ENCODE data around the gene CD63. TPM values are rescaled to one million over a fixed set of nuclear protein-coding genes. Genes with fewer than 3 reads are reported as not detected.

The CD63 gene
- polyA plus RNA-seq, 2 donors = 334 to 463 TPM

DNA sequence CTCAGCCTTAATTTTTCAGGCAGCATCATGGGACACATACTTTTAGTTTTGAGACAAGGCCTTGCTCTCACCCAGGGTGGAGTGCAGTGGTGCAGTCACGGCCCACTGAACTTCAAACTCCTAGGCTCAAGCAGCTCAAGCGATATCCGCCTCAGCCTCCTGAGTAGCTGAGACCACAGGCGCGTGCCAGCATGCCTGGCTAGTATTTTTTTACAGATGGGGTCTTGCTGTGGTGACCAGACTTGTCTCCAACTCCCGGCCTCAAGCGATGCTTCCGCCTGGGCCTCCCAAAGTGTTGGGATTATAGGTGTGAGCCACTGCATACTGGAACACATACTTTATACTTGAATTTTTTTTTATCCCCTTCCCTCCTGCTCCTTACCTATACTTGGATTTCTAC is 5.9 kb downstream of the CD63 start:
- H3K27ac ChIP-seq (ENCODE audit: low read depth in 2 of 2, low read length in 1 of 2) = peak overlapping the region; percentile 28 to 54
- H3K4me3 ChIP-seq (ENCODE audit: low read depth in 1 of 2, low read length in 2 of 2) = no peak overlapping the region
- peaks cover 3 to 13% of the 10 kb centered on the region in 2 donors for H3K36me3 ChIP-seq (ENCODE audit: control insufficient read depth in 2 of 2, insufficient read depth in 2 of 2, low read length in 1 of 2)
- H3K4me1 ChIP-seq (ENCODE audit: control insufficient read depth in 2 of 2, insufficient read depth in 2 of 2, low read length in 1 of 2) = peaks cover 7 to 33% of the 10 kb centered on the region in 2 donors
- WGBS, 2 donors = 56 to 64% methylated on average over 8 of the region's 8 CpGs
- H3K9me3 ChIP-seq (ENCODE audit: control insufficient read depth in 2 of 2, insufficient read depth in 1 of 2, low read depth in 1 of 2, low read length in 1 of 2) = no peaks in the 10 kb centered on the region
- H3K27me3 ChIP-seq (ENCODE audit: control insufficient read depth in 1 of 2, insufficient read depth in 2 of 2, low read length in 2 of 2) = no peaks in the 10 kb centered on the region

DNA sequence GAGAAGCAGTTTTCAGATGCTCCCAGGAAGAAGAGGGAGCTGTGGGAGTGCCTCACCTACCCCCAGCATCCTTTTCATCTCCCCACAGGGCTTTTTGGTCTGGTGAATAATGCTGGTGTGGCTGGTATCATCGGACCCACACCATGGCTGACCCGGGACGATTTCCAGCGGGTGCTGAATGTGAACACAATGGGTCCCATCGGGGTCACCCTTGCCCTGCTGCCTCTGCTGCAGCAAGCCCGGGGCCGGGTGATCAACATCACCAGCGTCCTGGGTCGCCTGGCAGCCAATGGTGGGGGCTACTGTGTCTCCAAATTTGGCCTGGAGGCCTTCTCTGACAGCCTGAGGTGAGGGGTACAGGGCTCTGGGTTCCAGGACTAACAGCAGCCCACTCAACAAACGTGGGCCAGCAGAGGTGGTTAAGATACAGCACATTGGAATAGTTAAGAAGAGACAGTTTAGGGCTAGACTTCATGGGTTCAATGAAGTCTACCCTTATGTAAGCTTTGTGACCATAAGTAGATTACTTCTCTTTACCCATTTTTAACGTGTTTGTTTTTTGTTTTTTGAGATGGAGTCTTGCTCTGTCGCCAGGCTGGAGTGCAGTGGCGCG is 7.1 kb downstream of the CD63 start:
- peak overlapping the region; percentile 43 to 82 for H3K27ac ChIP-seq (ENCODE audit: low read depth in 2 of 2, low read length in 1 of 2)
- peaks cover 7 to 33% of the 10 kb centered on the region in 2 donors for H3K4me1 ChIP-seq (ENCODE audit: control insufficient read depth in 2 of 2, insufficient read depth in 2 of 2, low read length in 1 of 2)
- no peaks in the 10 kb centered on the region for H3K27me3 ChIP-seq (ENCODE audit: control insufficient read depth in 1 of 2, insufficient read depth in 2 of 2, low read length in 2 of 2)
- peaks cover 3 to 11% of the 10 kb centered on the region in 2 donors for H3K36me3 ChIP-seq (ENCODE audit: control insufficient read depth in 2 of 2, insufficient read depth in 2 of 2, low read length in 1 of 2)
- no peaks in the 10 kb centered on the region for H3K9me3 ChIP-seq (ENCODE audit: control insufficient read depth in 2 of 2, insufficient read depth in 1 of 2, low read depth in 1 of 2, low read length in 1 of 2)
- no peak overlapping the region for H3K4me3 ChIP-seq (ENCODE audit: low read depth in 1 of 2, low read length in 2 of 2)
- 64 to 71% methylated on average over 14 of the region's 14 CpGs for WGBS, 2 donors

GRCh38 chr12:55720894-55721444 is 7.8 kb downstream of the CD63 start:
- peaks cover 3 to 10% of the 10 kb centered on the region in 2 donors for H3K36me3 ChIP-seq (ENCODE audit: control insufficient read depth in 2 of 2, insufficient read depth in 2 of 2, low read length in 1 of 2)
- H3K27me3 ChIP-seq (ENCODE audit: control insufficient read depth in 1 of 2, insufficient read depth in 2 of 2, low read length in 2 of 2) = no peaks in the 10 kb centered on the region
- 20 to 21% methylated on average over 9 of the region's 9 CpGs for WGBS, 2 donors
- H3K4me3 ChIP-seq (ENCODE audit: low read depth in 1 of 2, low read length in 2 of 2) = no peak overlapping the region
- peak overlapping the region; percentile 61 to 82 for H3K27ac ChIP-seq (ENCODE audit: low read depth in 2 of 2, low read length in 1 of 2)
- H3K9me3 ChIP-seq (ENCODE audit: control insufficient read depth in 2 of 2, insufficient read depth in 1 of 2, low read depth in 1 of 2, low read length in 1 of 2) = no peaks in the 10 kb centered on the region
- H3K4me1 ChIP-seq (ENCODE audit: control insufficient read depth in 2 of 2, insufficient read depth in 2 of 2, low read length in 1 of 2) = peaks cover 7 to 33% of the 10 kb centered on the region in 2 donors

DNA sequence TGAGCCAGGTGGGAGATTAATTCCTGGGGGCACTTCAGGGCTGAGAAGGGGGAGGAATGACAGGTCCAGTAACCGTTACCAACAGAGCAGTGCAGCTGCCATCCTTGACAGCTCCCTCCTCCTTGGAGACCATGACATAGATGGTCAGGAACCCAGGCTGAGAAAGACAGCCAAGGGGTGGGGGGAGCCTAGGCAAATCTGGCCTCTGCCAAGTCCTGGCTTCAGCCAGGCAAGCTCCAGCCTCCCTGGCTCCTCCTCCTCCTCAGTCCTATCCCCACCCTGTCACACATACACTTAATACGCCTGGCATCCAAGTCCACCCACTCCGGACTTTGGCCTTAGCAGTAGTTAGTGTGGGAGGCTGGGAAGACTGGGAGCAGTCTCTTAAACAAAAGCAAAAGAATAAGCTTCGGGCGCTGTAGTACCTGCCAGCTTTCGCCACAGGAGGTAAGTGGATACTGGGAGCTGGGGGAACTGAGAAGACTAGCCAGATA is 8.7 kb downstream of the CD63 start, which contains the start of gene RDH5:
TSS of gene RDH5 (plus strand) at position 323 of the 494 bp plus-strand sequence. CDS start 792 bp downstream, outside the sequence.
- H3K4me1 ChIP-seq (ENCODE audit: control insufficient read depth in 2 of 2, insufficient read depth in 2 of 2, low read length in 1 of 2) = peaks cover 7 to 32% of the 10 kb centered on the region in 2 donors
- H3K27me3 ChIP-seq (ENCODE audit: control insufficient read depth in 1 of 2, insufficient read depth in 2 of 2, low read length in 2 of 2) = no peaks in the 10 kb centered on the region
- peak within 1 kb of the TSS; percentile 61 to 82 for H3K27ac ChIP-seq (ENCODE audit: low read depth in 2 of 2, low read length in 1 of 2)
- 32 to 36% methylated on average over 6 of the region's 6 CpGs for WGBS, 2 donors
- no peaks in the 10 kb centered on the region for H3K9me3 ChIP-seq (ENCODE audit: control insufficient read depth in 2 of 2, insufficient read depth in 1 of 2, low read depth in 1 of 2, low read length in 1 of 2)
- no peak within 1 kb of the TSS for H3K4me3 ChIP-seq (ENCODE audit: low read depth in 1 of 2, low read length in 2 of 2)
- H3K36me3 ChIP-seq (ENCODE audit: control insufficient read depth in 2 of 2, insufficient read depth in 2 of 2, low read length in 1 of 2) = peaks cover 3% of the 10 kb centered on the region in 2 donors

DNA sequence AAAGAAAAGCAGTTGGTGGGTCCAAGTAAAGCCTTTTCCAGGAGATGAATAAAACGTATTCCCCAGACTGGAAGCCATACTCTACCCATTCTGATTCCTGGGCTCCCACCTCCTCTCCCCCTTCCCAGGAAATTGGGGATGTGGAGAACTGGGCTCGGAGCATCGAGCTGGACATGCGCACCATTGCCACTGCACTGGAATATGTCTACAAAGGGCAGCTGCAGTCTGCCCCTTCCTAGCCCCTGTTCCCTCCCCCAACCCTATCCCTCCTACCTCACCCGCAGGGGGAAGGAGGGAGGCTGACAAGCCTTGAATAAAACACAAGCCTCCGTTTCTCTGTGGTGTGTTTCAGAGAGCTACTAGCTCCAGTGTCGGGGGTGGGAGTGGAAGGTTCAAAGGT is 9.4 kb downstream of the CD63 start:
- Histone ChIP-seq H3K4me3 (ENCODE audit: low read depth in 1 of 2, low read length in 2 of 2) (no peak overlapping the region), H3K9me3 (ENCODE audit: control insufficient read depth in 2 of 2, insufficient read depth in 1 of 2, low read depth in 1 of 2, low read length in 1 of 2) (no peaks in the 10 kb centered on the region), H3K4me1 (ENCODE audit: control insufficient read depth in 2 of 2, insufficient read depth in 2 of 2, low read length in 1 of 2) (peaks cover 7 to 30% of the 10 kb centered on the region in 2 donors), H3K27me3 (ENCODE audit: control insufficient read depth in 1 of 2, insufficient read depth in 2 of 2, low read length in 2 of 2) (no peaks in the 10 kb centered on the region), H3K36me3 (ENCODE audit: control insufficient read depth in 2 of 2, insufficient read depth in 2 of 2, low read length in 1 of 2) (peaks cover 0 to 3% of the 10 kb centered on the region in 2 donors), H3K27ac (ENCODE audit: low read depth in 2 of 2, low read length in 1 of 2) (peak overlapping the region; percentile 61 to 82)
- 71 to 72% methylated on average over 7 of the region's 7 CpGs for WGBS, 2 donors

GRCh38 chr12:55718624-55719275 is 10.1 kb downstream of the CD63 start:
- 59 to 66% methylated on average over 4 of the region's 4 CpGs for WGBS, 2 donors
- Histone ChIP-seq H3K36me3 (ENCODE audit: control insufficient read depth in 2 of 2, insufficient read depth in 2 of 2, low read length in 1 of 2) (peaks cover 0 to 3% of the 10 kb centered on the region in 2 donors), H3K27me3 (ENCODE audit: control insufficient read depth in 1 of 2, insufficient read depth in 2 of 2, low read length in 2 of 2) (no peaks in the 10 kb centered on the region), H3K4me3 (ENCODE audit: low read depth in 1 of 2, low read length in 2 of 2) (no peak overlapping the region), H3K4me1 (ENCODE audit: control insufficient read depth in 2 of 2, insufficient read depth in 2 of 2, low read length in 1 of 2) (peaks cover 4 to 29% of the 10 kb centered on the region in 2 donors), H3K27ac (ENCODE audit: low read depth in 2 of 2, low read length in 1 of 2) (peak overlapping the region; percentile 61 to 99), H3K9me3 (ENCODE audit: control insufficient read depth in 2 of 2, insufficient read depth in 1 of 2, low read depth in 1 of 2, low read length in 1 of 2) (no peaks in the 10 kb centered on the region)

DNA sequence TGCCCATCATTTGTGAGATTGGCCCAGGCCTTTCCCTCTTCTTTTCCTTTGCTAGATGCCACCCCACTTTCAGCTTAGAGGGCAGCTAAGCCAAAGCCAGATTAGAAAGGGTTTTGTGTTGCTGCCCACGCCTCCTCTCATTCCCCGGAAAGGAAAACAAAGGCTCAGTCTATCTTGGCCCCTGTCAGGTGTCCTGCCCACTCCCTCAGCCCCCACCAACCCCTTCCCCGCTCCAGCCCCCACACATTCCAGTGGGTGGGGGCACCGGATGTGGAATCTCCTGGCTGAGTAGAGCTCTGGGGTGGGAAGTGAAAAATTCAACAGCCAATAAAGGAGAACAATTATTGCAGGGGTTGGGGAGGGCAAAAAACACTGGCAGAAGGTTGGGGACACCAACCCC is 10.8 kb downstream of the CD63 start:
- Histone ChIP-seq H3K36me3 (ENCODE audit: control insufficient read depth in 2 of 2, insufficient read depth in 2 of 2, low read length in 1 of 2) (peaks cover 0 to 3% of the 10 kb centered on the region in 2 donors), H3K27me3 (ENCODE audit: control insufficient read depth in 1 of 2, insufficient read depth in 2 of 2, low read length in 2 of 2) (no peaks in the 10 kb centered on the region), H3K4me3 (ENCODE audit: low read depth in 1 of 2, low read length in 2 of 2) (no peak overlapping the region), H3K4me1 (ENCODE audit: control insufficient read depth in 2 of 2, insufficient read depth in 2 of 2, low read length in 1 of 2) (peaks cover 4 to 27% of the 10 kb centered on the region in 2 donors), H3K9me3 (ENCODE audit: control insufficient read depth in 2 of 2, insufficient read depth in 1 of 2, low read depth in 1 of 2, low read length in 1 of 2) (no peaks in the 10 kb centered on the region), H3K27ac (ENCODE audit: low read depth in 2 of 2, low read length in 1 of 2) (peak overlapping the region; percentile 98 to 99)
- 28 to 54% methylated on average over 4 of the region's 4 CpGs for WGBS, 2 donors

DNA sequence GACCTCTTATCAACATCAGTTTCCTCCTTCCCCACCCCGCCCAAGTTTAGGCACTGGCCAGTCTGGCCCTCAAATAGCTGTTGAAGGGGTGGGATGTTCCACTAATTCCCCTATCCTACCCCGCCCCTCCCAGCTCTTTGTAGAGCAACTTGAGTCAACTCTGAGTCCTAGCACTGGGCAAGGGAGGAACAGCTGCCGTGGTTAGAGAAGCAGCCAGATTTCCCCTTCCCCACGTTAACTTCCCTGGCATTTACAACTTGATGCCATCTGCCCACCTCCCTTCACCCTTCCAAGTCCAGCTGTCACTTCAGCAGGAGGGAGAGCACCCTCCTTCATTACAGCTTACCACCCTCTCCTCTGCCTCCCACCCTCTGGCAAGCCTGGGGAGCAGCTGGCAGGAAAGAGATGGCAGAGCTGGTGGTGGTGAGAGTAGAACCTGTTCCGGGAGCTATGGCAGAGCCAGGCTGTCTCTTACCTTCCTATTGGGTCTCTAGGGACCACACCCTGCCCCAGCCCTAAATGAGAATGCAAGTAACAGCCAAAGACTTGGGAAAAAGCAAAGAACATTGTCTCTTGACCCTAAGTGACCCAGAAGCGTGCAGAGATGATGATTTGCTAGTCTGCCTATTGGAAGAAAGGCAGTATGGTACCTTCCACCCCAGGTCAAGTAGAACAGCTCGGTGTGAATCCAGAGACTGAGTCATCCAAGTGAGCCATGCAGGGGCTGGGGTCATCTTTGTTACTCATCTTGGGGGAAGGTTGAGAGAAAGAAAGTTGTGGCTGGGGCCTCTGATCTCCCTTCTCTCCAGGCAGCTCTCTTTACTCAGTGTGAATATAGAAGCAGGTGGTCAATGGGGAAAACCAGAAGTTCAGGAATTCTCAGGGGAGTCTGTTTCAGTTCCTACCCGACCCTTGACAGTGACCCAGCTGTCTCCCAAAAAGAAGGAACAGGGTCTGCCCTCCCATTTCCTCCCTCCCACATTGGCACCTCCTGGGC is 11.5 kb downstream of the CD63 start:
- WGBS, 2 donors = 26 to 28% methylated on average over 8 of the region's 8 CpGs
- H3K9me3 ChIP-seq (ENCODE audit: control insufficient read depth in 2 of 2, insufficient read depth in 1 of 2, low read depth in 1 of 2, low read length in 1 of 2) = no peaks in the 10 kb centered on the region
- no peaks in the 10 kb centered on the region for H3K27me3 ChIP-seq (ENCODE audit: control insufficient read depth in 1 of 2, insufficient read depth in 2 of 2, low read length in 2 of 2)
- H3K4me3 ChIP-seq (ENCODE audit: low read depth in 1 of 2, low read length in 2 of 2) = peak overlapping the region; percentile 69
- H3K27ac ChIP-seq (ENCODE audit: low read depth in 2 of 2, low read length in 1 of 2) = peak overlapping the region; percentile 98 to 99
- H3K36me3 ChIP-seq (ENCODE audit: control insufficient read depth in 2 of 2, insufficient read depth in 2 of 2, low read length in 1 of 2) = peaks cover 0 to 3% of the 10 kb centered on the region in 2 donors
- H3K4me1 ChIP-seq (ENCODE audit: control insufficient read depth in 2 of 2, insufficient read depth in 2 of 2, low read length in 1 of 2) = peaks cover 4 to 27% of the 10 kb centered on the region in 2 donors

- 3% methylated on average over 13 of the region's 13 CpGs for WGBS, 2 donors
- peaks cover 4 to 27% of the 10 kb centered on the region in 2 donors for H3K4me1 ChIP-seq (ENCODE audit: control insufficient read depth in 2 of 2, insufficient read depth in 2 of 2, low read length in 1 of 2)
- peak overlapping the region; percentile 98 to 99 for H3K27ac ChIP-seq (ENCODE audit: low read depth in 2 of 2, low read length in 1 of 2)
- H3K9me3 ChIP-seq (ENCODE audit: control insufficient read depth in 2 of 2, insufficient read depth in 1 of 2, low read depth in 1 of 2, low read length in 1 of 2) = no peaks in the 10 kb centered on the region
- peak overlapping the region; percentile 69 for H3K4me3 ChIP-seq (ENCODE audit: low read depth in 1 of 2, low read length in 2 of 2)
- no peaks in the 10 kb centered on the region for H3K27me3 ChIP-seq (ENCODE audit: control insufficient read depth in 1 of 2, insufficient read depth in 2 of 2, low read length in 2 of 2)
- peaks cover 0 to 3% of the 10 kb centered on the region in 2 donors for H3K36me3 ChIP-seq (ENCODE audit: control insufficient read depth in 2 of 2, insufficient read depth in 2 of 2, low read length in 1 of 2)
Observed at GRCh38 chr12:55716582-55716957, 12.2 kb downstream of the CD63 start.
